ENCODE measurements around the gene NELFE.
"Not testable (repeated sequence)": the region's sequence is repeated elsewhere in the genome, so short reads cannot be mapped to it uniquely, and the experiment has no call there.

The NELFE gene

DNA sequence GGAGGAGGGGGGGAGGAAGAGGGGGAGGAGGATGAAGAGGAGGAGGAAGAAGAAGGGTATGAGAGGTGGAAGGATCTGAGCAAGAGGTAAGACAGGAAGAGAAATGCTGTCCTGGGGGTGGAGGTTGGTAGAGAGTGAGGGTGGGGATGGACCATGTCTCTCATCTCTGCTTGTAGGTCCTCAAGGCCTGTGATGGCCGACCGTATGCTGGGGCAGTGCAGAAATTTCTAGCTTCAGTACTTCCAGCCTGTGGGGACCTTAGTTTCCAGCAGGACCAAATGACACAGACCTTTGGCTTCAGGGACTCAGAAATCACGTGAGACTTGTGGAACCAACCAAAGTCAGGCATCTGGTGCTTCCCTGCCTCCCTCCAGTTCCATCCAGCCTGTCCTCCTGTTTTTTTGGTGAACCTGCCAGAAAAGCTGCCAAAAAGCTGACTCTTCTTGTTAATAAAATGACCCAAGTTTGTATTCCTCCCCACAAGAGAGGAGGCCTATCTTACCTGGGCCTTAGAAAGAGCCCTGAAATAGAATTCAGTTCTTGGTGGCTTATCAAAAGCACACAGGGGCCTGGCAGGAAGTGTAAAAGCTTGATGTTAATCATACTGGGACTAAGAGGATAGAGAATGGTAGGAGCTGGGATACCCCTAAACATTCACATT is 20.6 kb upstream of the NELFE start:
- H3K4me3 ChIP-seq (ENCODE audit: low read depth, low read length), result no peak overlapping the region
- in situ Hi-C loops (cut with HindIII; ENCODE audit: low sequenced_read_pairs), result no loop called here
- TF ChIP-seq, protein P1, sequence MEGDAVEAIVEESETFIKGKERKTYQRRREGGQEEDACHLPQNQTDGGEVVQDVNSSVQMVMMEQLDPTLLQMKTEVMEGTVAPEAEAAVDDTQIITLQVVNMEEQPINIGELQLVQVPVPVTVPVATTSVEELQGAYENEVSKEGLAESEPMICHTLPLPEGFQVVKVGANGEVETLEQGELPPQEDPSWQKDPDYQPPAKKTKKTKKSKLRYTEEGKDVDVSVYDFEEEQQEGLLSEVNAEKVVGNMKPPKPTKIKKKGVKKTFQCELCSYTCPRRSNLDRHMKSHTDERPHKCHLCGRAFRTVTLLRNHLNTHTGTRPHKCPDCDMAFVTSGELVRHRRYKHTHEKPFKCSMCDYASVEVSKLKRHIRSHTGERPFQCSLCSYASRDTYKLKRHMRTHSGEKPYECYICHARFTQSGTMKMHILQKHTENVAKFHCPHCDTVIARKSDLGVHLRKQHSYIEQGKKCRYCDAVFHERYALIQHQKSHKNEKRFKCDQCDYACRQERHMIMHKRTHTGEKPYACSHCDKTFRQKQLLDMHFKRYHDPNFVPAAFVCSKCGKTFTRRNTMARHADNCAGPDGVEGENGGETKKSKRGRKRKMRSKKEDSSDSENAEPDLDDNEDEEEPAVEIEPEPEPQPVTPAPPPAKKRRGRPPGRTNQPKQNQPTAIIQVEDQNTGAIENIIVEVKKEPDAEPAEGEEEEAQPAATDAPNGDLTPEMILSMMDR (IDR thresholded peaks at IDR 0.05; ENCODE audit: low read depth, low read length, missing control alignments), result no peak
- no peak for DNase-seq (ENCODE audit: low read depth)

DNA sequence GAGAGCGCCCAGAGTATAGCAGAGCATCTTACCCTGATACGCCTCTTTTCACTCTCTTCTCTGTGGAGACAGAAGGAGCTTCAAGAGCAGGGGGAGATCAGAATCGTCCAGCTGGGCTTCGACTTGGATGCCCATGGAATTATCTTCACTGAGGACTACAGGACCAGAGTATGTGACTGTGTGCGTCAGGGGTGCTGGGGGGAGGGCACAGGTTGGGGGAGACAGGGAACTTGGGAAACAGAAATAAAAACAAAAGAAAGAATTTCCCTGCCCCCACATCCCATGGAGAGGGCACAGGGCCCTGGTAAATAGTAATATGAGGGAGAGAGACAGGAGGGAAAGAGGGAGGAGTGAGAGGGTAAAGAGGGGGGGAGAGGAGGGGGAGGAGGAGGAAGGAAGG is 20.1 kb upstream of the NELFE start:
- TF ChIP-seq, protein P1 (IDR thresholded peaks at IDR 0.05; ENCODE audit: low read depth, low read length, missing control alignments), result no peak
- in situ Hi-C loops (cut with HindIII; ENCODE audit: low sequenced_read_pairs), result no loop called here

DNA sequence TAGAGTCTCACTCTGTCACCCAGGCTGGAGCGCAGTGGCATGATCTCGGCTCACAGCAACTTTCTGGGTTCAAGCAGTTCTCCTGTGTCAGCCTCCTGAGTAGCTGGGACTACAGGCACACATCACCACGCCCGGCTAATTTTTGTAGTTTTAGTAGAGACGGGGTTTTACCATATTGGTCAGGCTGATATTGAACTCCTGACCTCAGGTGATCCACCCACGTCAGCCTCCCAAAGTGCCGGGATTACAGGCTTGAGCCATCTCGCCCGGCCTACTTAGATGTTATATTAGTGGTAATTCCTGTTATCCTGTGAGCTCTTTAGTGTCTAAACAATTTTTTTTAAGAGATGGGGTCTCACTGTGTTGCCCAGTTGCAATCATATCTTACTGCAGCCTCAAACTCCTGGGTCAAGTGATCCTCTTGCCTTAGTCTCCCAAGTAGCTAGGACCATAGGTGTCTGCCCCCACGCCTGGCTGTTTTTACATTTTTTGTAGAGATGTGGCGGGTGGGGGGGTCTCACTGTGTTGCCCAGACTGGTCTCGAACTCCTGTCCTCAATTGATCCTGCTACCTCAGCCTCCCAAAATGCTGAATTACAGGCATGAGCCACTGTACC is 19.2 kb upstream of the NELFE start:
- TF ChIP-seq, protein P1 (IDR thresholded peaks at IDR 0.05; ENCODE audit: low read depth, low read length, missing control alignments), result no peak
- no peak overlapping the region for H3K4me3 ChIP-seq (ENCODE audit: low read depth, low read length)
- no peak for DNase-seq (ENCODE audit: low read depth)
- in situ Hi-C loops (cut with HindIII; ENCODE audit: low sequenced_read_pairs), result no loop called here

More for the DNA sequence above, 20.1 kb upstream of the NELFE start:
- DNase-seq (ENCODE audit: low read depth), result no peak
- H3K4me3 ChIP-seq (ENCODE audit: low read depth, low read length), result no peak overlapping the region

DNA sequence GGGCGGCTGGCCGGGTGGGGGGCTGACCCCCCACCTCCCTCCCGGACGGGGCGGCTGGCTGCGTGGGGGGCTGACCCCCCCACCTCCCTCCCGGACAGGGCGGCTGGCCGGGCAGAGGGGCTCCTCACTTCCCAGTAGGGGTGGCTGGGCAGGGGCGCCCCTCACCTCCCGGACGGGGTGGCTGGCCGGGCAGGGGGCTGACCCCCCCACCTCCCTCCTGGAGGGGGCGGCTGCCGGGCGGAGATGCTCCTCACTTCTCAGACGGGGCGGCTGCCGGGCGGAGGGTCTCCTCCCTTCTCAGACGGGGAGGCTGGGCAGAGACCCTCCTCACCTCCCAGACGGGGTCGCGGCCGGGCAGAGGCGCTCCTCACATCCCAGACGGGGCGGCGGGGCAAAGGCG is 17.3 kb upstream of the NELFE start:
- DNase-seq (ENCODE audit: low read depth); in situ Hi-C loops (cut with HindIII; ENCODE audit: low sequenced_read_pairs): not testable (repeated sequence)

DNA sequence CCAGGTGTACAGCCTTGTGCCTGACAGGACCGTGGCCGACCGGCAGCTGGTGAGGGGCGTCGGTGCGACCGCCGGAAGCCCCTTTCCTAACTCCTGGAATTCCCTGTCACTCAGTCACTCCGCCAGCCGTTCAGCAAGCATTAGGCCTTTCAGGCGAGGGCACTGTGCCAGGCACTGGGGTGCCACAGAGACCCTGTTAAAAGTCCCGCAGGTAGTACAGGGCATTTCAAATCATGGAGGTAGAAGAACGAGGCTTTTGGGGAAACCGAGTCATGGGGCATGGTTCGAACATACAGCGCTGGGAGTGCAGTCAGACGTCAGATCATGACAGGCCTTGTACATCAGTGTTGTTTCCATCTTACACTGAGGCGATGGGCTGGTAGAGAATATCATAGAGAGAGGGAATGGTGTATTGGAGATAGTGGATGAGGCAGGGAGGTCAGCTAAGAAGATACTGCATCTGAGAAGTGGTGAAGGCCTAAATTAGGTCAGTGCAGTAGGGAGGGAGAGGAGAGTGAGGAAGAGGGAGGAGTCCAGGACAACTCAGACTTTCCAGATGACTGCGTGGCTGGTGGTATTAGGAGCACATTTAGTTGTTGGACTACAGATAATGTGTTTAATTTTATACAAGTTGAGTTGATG is 14.1 kb upstream of the NELFE start:
- in situ Hi-C loops (cut with HindIII; ENCODE audit: low sequenced_read_pairs), result no loop called here
- peak overlapping the region; percentile 72 for H3K4me3 ChIP-seq (ENCODE audit: low read depth, low read length)
- no peak for DNase-seq (ENCODE audit: low read depth)
- TF ChIP-seq, protein P1 (IDR thresholded peaks at IDR 0.05; ENCODE audit: low read depth, low read length, missing control alignments), result no peak

More for the DNA sequence above, 17.3 kb upstream of the NELFE start:
- H3K4me3 ChIP-seq (ENCODE audit: low read depth, low read length), result not testable (repeated sequence)

DNA sequence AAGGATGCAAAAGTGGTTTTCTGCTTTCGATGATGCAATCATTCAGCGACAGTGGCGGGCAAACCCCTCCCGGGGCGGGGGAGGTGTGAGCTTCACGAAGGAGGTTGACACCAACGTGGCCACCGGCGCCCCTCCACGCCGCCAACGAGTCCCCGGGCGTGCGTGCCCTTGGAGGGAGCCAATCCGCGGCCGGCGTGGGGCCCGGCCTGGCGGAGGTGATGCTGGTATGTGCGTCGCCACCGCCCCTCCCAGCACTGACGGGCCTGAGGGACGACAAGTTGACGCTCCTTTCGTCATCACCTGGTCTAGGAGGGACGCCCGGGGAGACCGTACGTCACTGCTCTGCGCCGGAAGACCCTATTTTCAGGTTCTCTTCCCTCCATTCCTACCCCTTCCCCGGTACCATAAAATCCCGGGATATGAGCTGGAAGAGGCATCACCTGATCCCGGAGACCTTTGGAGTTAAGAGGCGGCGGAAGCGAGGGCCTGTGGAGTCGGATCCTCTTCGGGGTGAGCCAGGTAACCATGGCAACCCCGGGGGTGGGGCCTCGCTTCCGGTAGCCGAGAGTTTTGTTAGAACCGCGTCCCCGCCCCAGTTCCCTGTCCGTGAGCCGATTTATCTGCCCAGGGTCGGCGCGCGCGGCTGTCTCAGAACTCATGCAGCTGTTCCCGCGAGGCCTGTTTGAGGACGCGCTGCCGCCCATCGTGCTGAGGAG is 13.4 kb upstream of the NELFE start, which contains the start of gene DXO:
TSS of gene DXO (minus strand) at position 146 of the 716 bp plus-strand sequence. CDS start 463 bp downstream, outside the sequence.
- TF ChIP-seq, protein P1 (IDR thresholded peaks at IDR 0.05; ENCODE audit: low read depth, low read length, missing control alignments), result no peak
- DNase-seq (ENCODE audit: low read depth), result peak; percentile 96
- in situ Hi-C loops (cut with HindIII; ENCODE audit: low sequenced_read_pairs), result no loop called here

More for the DNA sequence above, 13.4 kb upstream of the NELFE start, which contains the start of gene DXO:
- peak within 1 kb of the TSS; percentile 72 for H3K4me3 ChIP-seq (ENCODE audit: low read depth, low read length)

Measured in astrocyte of the cerebellum (primary cell).